ENCODE measurements around the gene LRRN1. TPM values are rescaled to one million over a fixed set of nuclear protein-coding genes. Genes with fewer than 3 reads are reported as not detected.
"Not testable (repeated sequence)": the region's sequence is repeated elsewhere in the genome, so short reads cannot be mapped to it uniquely, and the experiment has no call there.

Gene LRRN1
- total RNA-seq, 1 experiment from 2014 or later: not detected

- in situ Hi-C loops (cut with HindIII; ENCODE audit: low sequenced_read_pairs): no loop called here
These were observed 5.3 kb downstream of the LRRN1 start for GRCh38 chr3:3804560-3804959.

GRCh38 chr3:3806092-3806491 lies 6.9 kb downstream of the LRRN1 start:
- in situ Hi-C loops (cut with HindIII; ENCODE audit: low sequenced_read_pairs): no loop called here

More at GRCh38 chr3:3804560-3804959, 5.3 kb downstream of the LRRN1 start:
- no peak for DNase-seq (ENCODE audit: low spot score)

GRCh38 chr3:3806856-3807255 lies 7.6 kb downstream of the LRRN1 start:
- DNase-seq (ENCODE audit: low spot score): no peak
- in situ Hi-C loops (cut with HindIII; ENCODE audit: low sequenced_read_pairs): no loop called here

More at GRCh38 chr3:3806092-3806491, 6.9 kb downstream of the LRRN1 start:
- DNase-seq (ENCODE audit: low spot score): no peak

- in situ Hi-C loops (cut with HindIII; ENCODE audit: low sequenced_read_pairs): no loop called here
These were observed 13.8 kb downstream of the LRRN1 start for GRCh38 chr3:3813013-3813412.

GRCh38 chr3:3815206-3815605 lies 16.0 kb downstream of the LRRN1 start:
- no peak for DNase-seq (ENCODE audit: low spot score)
- in situ Hi-C loops (cut with HindIII; ENCODE audit: low sequenced_read_pairs): no loop called here

More at GRCh38 chr3:3813013-3813412, 13.8 kb downstream of the LRRN1 start:
- DNase-seq (ENCODE audit: low spot score): no peak

- no peak for DNase-seq (ENCODE audit: low spot score)
These were observed 16.8 kb downstream of the LRRN1 start for GRCh38 chr3:3816034-3816433.

GRCh38 chr3:3817865-3818264 lies 18.6 kb downstream of the LRRN1 start:
- DNase-seq (ENCODE audit: low spot score): no peak
- in situ Hi-C loops (cut with HindIII; ENCODE audit: low sequenced_read_pairs): no loop called here

More at GRCh38 chr3:3816034-3816433, 16.8 kb downstream of the LRRN1 start:
- in situ Hi-C loops (cut with HindIII; ENCODE audit: low sequenced_read_pairs): no loop called here

GRCh38 chr3:3821777-3822176 lies 22.5 kb downstream of the LRRN1 start:
- in situ Hi-C loops (cut with HindIII; ENCODE audit: low sequenced_read_pairs): no loop called here
- peak; percentile 81 for DNase-seq (ENCODE audit: low spot score)

GRCh38 chr3:3825035-3825434 lies 25.8 kb downstream of the LRRN1 start:
- in situ Hi-C loops (cut with HindIII; ENCODE audit: low sequenced_read_pairs): no loop called here
- DNase-seq (ENCODE audit: low spot score): no peak

GRCh38 chr3:3826521-3826920 lies 27.3 kb downstream of the LRRN1 start:
- no peak for DNase-seq (ENCODE audit: low spot score)
- in situ Hi-C loops (cut with HindIII; ENCODE audit: low sequenced_read_pairs): no loop called here

- DNase-seq (ENCODE audit: low spot score): no peak
- in situ Hi-C loops (cut with HindIII; ENCODE audit: low sequenced_read_pairs): no loop called here
These were observed 27.9 kb downstream of the LRRN1 start for GRCh38 chr3:3827111-3827510.

GRCh38 chr3:3828417-3828816 lies 29.2 kb downstream of the LRRN1 start:
- DNase-seq (ENCODE audit: low spot score); in situ Hi-C loops (cut with HindIII; ENCODE audit: low sequenced_read_pairs): not testable (repeated sequence)

GRCh38 chr3:3836845-3837244 lies 37.6 kb downstream of the LRRN1 start:
- in situ Hi-C loops (cut with HindIII; ENCODE audit: low sequenced_read_pairs): no loop called here
- DNase-seq (ENCODE audit: low spot score): no peak

GRCh38 chr3:3842356-3842755 lies 43.1 kb downstream of the LRRN1 start:
- DNase-seq (ENCODE audit: low spot score): no peak
- in situ Hi-C loops (cut with HindIII; ENCODE audit: low sequenced_read_pairs): no loop called here

- in situ Hi-C loops (cut with HindIII; ENCODE audit: low sequenced_read_pairs): no loop called here
These were observed 49.0 kb downstream of the LRRN1 start for GRCh38 chr3:3847994-3848922.

GRCh38 chr3:3848923-3849275 lies 49.7 kb downstream of the LRRN1 start:
- in situ Hi-C loops (cut with HindIII; ENCODE audit: low sequenced_read_pairs): no loop called here
- no peak for DNase-seq (ENCODE audit: low spot score)

More at GRCh38 chr3:3847994-3848922, 49.0 kb downstream of the LRRN1 start:
- DNase-seq (ENCODE audit: low spot score): no peak

- no peak for DNase-seq (ENCODE audit: low spot score)
- in situ Hi-C loops (cut with HindIII; ENCODE audit: low sequenced_read_pairs): no loop called here
These were observed 52.5 kb downstream of the LRRN1 start for GRCh38 chr3:3851621-3852323.

GRCh38 chr3:3853544-3853943 lies 54.3 kb downstream of the LRRN1 start:
- in situ Hi-C loops (cut with HindIII; ENCODE audit: low sequenced_read_pairs): no loop called here
- DNase-seq (ENCODE audit: low spot score): no peak

GRCh38 chr3:3855056-3855455 lies 55.8 kb downstream of the LRRN1 start:
- DNase-seq (ENCODE audit: low spot score): no peak
- in situ Hi-C loops (cut with HindIII; ENCODE audit: low sequenced_read_pairs): no loop called here

GRCh38 chr3:3860235-3860634 lies 61.0 kb downstream of the LRRN1 start:
- in situ Hi-C loops (cut with HindIII; ENCODE audit: low sequenced_read_pairs): no loop called here

More at GRCh38 chr3:3860235-3860634, 61.0 kb downstream of the LRRN1 start:
- no peak for DNase-seq (ENCODE audit: low spot score)

Data from G401 (cell line).